Left cardiac atrium (tissue), 4 donors: ENCODE results near the gene RYR3. TPM values are rescaled to one million over a fixed set of nuclear protein-coding genes. Genes with fewer than 3 reads are reported as not detected.
A peak's percentile ranks its signal among the peaks of the same experiment; 100 is the strongest.

ENCODE experiments used
- ATAC-seq, 2 donors: fragments of 200-7000 bp; cut with Tn5 transposase; one replicate each; pipeline ENCODE4 v1.9.1; 2020; ENCODE audit warnings: mild to moderate bottlenecking in 2 of 2, moderate library complexity in 2 of 2
- DNase-seq: peaks from one replicate; pipeline ENCODE4 v3.0.0-alpha.2; 2020
- intact Hi-C, 2 donors: fragments of 100-400 bp; cut with DNase I; formaldehyde crosslinking; loops; one replicate each; pipeline versions ENCODE4 v1.14.1 to v1.15.1; 2022 to 2023
- long read RNA-seq: library from polyadenylated mRNA; unstranded; transcript quantifications from one replicate; pipeline ENCODE4 v2.0.0, GENCODE V29; 2021
- total RNA-seq, 2 donors: library from RNA; stranded (reverse); fragmentation: NEBNext Ultra II Directional; extraction: Animal tissue kit (Norgen Biotek cat#: 25700); gene quantifications; one replicate each; pipeline ENCODE4 v1.2.1, GENCODE V29; 2021
- donor health status: DM: no; HTN: yes; CAD: no.
- donor health status: DM: no; HTN: yes; CAD: no; lungs with severe emphysema.
- donor health status: DM: yes; HTN: yes; CAD: no.
- donor health status: Dilated cardiomyopathy.

Gene RYR3
- under 1 TPM; 0.15 to 0.21 TPM for total RNA-seq
- long read RNA-seq, result 0 reads

- DNase-seq (no peak), ATAC-seq (peak; percentile 77 to 81)
- intact Hi-C loops, result no loop called here
Observed at GRCh38 chr15:33310481-33311311, at the start of gene RYR3. TSS of gene RYR3 (plus strand) at chr15:33310967. CDS start at chr15:33311046, 79 bp downstream.

DNA sequence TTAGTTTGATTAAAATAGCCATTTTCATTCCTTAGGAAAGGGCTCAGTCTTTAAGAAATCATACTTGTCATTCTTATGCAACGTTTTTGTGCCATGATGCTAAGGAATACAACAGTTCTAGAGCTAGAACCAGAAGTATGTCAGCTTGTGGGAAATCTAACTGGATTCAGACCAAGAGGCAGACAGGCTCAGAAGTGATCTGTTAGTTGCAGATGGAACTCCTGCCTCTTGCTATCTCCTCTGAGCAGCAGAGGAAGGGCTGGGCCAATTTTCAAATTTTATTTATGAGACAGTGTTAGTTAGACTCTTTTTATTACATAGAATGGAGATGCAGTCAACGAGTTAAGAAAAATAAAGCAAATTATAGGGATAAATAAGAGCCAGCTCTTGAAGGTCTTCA, 48.5 kb upstream of the RYR3 start:
- intact Hi-C loops, result no loop called here
- ATAC-seq, result no peak
- no peak for DNase-seq

- intact Hi-C loops, result no loop called here
- no peak for DNase-seq
- ATAC-seq, result no peak
Observed at GRCh38 chr15:33277689-33278088, 33.1 kb upstream of the RYR3 start.

DNA sequence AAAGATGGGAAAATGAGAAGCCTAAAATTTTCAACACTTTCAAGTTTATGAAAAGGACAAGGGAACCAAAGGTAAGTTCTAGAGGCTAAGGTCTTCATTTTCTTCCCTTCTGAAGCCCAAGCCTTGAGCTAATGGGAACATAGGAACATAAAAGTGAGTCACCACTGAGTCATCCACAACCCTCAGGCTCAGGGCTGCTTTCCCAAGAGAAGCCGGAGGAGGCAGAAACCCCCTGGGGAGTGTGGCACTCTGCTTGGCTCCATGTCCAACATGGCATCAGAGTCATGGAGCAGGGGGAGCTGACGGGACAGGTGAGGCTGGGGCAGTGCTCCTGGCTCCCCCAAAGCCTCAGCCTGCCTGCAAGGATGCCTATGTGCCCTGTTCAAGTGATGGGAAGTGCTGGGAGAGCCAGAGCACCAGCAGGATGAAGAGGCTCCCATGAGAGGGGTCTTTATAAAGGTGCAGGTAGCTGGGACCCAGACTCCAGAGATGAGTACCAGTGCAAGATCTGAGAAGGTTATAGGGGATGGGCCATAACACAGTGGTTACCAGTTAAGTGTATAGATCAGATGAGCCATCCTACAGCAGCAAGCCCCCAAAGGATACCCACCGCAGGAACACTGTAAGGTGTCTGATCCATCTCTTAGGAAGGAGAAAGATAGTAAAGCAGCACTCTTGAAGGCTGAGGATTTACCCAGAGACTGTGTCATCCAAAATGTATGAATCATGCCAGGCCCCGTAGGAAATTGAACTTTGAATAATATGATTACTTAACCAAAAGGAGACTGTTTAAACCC, 31.8 kb upstream of the RYR3 start:
- intact Hi-C loops, result no loop called here
- no peak for DNase-seq
- peak in 1 of 2 donors; percentile 77 for ATAC-seq

DNA sequence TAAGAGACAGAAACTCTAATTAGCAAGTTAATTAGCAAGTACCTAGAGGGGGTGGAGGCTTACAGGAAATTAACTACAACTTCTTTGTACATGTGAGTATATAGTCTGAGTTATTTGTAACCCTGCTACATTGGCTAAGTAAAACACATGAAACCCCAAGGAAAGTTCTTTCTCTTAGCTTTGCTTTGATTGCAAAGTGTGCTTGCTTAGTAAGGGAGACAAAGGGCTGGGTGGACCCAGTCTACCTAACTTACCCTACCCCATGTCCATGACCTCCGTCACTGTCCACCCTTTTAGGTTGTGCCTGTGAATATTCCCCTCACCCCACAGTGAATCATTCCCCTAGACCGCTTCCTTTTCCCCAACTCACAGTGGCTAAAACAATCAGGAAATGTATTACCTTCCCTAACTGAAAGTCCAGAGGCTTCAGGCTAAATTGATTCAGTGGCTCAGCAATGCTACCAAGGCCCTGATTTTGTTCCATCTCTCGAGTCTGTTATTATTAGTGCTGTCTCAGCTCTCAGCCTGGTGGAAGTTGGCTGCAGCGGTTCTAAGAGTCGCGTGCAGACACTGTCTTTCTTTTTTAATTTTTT, 31.1 kb upstream of the RYR3 start:
- ATAC-seq (no peak), DNase-seq (no peak)
- intact Hi-C loops, result no loop called here

DNA sequence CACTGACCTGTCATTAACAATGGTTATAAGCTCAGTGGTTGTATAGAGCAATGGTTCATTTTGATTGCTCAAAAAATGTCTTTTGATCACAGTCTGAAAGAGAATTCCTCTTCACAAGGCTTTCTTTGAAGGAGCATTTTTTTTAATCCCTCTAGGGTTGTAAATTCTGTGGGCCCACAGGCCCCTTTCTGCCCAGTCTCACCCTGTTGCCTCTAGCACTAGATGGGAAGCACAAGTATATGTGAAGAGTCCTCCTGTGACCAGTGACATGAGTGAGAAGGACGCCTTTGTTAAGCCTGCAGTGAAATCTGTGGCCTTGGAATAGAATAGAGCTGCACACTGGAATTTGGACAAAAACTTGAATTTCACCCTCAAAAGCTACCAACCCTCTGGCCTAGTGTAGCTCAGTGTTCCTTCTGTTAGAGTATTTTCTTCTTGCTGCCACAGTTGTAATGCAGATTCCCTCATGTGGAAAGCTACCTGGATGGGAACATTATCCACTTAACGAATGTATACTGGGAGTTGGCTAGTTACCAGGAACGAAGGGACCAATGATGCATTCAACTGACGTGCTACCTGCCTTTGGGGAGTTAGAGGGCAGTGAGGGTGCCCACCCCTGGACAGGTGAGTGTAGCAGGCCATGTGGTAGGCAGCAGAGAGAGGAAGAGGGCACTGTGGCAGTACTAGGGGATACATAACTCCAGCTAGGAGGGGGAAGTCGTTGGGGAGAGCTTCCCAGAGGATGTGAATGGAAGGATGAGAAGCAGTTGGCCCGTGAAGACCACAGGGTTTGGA, 28.3 kb upstream of the RYR3 start:
- no peak for ATAC-seq
- no peak for DNase-seq
- intact Hi-C loops, result no loop called here

DNA sequence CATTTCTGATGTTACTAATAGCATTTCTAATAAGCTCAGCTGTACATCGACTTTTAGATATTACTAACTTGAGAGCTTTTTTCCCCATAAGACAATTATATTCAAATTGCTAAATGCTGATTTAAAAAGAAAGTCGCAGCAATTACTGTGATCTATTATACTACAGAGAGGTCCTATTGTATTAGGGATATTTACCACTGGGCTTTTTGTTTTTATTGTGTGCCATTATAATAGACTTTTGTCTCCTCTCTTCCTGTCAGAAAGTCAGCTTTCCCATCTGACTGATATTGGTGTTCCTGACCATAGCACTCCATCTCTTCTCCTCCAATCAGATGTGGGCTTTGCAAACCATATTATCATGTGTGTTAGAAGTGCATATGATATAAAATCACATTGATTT, 27.2 kb upstream of the RYR3 start:
- intact Hi-C loops, result no loop called here
- DNase-seq (no peak), ATAC-seq (no peak)

GRCh38 chr15:33284336-33284735, 26.4 kb upstream of the RYR3 start:
- intact Hi-C loops, result no loop called here
- ATAC-seq (no peak), DNase-seq (no peak)

DNA sequence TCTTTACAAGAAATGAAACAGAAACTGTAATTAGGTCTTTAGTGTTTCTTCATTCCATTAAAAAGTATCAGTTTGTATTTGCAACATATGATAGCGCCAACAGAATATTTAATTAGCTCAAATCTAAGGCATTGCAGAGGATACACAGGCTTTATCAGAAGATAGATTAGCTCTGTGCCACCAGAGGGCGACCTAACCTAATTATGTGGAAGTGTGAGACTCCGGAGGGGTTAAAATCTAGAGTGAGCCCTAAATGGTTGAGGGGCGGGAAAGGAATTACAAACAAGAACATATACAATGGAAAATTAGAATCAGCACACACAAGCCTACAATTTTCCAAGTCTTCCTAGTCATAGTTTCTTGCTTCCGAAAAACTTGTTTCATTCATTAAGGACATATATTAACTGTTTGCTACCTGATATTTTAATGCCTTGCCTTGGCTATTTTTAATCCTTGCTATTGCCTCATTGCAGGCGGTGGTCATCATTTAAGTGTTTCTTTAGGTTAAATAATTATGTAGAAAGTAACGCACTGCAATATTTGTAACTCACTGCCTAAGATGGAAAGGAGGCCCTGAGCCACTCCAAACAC, 18.0 kb upstream of the RYR3 start:
- intact Hi-C loops, result loop anchor here (2.0 to 10.0 kb wide), 2 partner anchors 408 to 412 kb away; no protein-coding TSS in a partner anchor

GRCh38 chr15:33293713-33294334, 16.9 kb upstream of the RYR3 start:
- ATAC-seq, result peak in 1 of 2 donors; percentile 74

More for the DNA sequence above, 18.0 kb upstream of the RYR3 start:
- ATAC-seq (peak; percentile 53 to 78), DNase-seq (peak; percentile 53)

DNA sequence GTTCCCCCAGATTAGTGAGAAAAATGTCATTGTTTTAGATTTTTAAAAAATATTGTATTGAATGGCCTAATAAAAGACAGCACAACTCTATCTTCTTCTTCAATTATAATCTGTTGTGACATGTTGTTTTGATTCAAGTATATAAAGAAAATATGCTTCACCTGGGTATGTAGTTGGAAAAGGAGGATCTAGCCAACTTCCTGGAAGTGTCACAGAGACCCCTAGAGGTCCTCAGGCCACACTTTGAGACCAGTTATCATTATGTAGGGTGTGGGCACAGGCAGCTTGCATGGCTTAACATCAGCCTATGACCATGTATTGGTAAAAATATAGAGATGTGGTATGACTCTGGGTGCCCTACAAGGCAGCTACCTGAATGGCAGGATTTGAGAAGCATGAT, 14.7 kb upstream of the RYR3 start:
- DNase-seq (no peak), ATAC-seq (no peak)
- intact Hi-C loops, result loop anchor here in 1 of 2 donors (10.0 kb wide), 1 partner anchor 409 kb away; no protein-coding TSS in a partner anchor

More at GRCh38 chr15:33293713-33294334, 16.9 kb upstream of the RYR3 start:
- intact Hi-C loops, result loop anchor here (2.0 to 10.0 kb wide), 2 partner anchors 407 to 411 kb away; no protein-coding TSS in a partner anchor
- no peak for DNase-seq

DNA sequence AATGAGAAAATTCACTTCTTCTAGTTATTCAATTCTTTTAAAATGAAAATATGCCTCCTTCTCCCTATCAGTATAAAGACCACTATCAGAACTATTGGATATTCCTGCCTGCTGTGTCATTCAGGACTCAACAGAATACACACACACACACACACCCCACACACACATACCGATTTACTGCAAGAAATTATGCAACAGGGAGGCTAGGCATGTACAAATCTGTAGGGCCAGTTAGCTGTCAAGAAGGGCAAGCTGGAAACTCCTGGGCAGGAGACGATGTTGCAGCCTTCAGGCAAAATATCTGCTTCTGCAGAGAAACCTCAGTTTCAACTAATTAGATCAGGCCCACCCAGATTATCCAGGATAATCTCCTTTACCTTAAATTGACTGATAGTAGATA, 13.9 kb upstream of the RYR3 start:
- DNase-seq, result no peak
- ATAC-seq, result no peak
- intact Hi-C loops, result loop anchor here in 1 of 2 donors (10.0 kb wide), 1 partner anchor 408 kb away; no protein-coding TSS in a partner anchor

GRCh38 chr15:33298631-33299030, 12.1 kb upstream of the RYR3 start:
- intact Hi-C loops, result loop anchor here in 1 of 2 donors (10.0 kb wide), 1 partner anchor 406 kb away; no protein-coding TSS in a partner anchor
- no peak for ATAC-seq

DNA sequence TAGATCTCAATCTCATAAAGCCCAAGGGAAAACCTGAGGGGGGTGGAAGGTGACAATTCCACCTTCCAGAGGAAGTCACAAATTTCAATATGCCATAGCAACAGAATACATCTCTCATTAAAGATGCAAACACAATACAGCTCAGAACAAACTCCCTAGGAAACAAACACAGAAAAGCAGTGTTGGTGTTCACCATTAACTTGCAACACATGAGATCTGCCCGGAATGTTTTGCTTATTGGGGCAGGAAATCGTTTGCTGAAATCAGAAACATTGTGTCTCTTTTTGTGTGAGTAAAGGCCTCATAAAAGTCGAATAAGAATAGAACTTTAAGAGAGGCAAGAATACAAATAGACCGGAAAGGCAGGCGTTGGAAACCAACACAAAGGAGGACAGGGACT, 5.8 kb upstream of the RYR3 start:
- ATAC-seq (no peak), DNase-seq (no peak)
- intact Hi-C loops, result no loop called here

More at GRCh38 chr15:33298631-33299030, 12.1 kb upstream of the RYR3 start:
- no peak for DNase-seq

GRCh38 chr15:33309602-33310276, 1.0 kb upstream of the RYR3 start:
- intact Hi-C loops, result no loop called here
- DNase-seq (no peak), ATAC-seq (peak; percentile 47 to 51)

DNA sequence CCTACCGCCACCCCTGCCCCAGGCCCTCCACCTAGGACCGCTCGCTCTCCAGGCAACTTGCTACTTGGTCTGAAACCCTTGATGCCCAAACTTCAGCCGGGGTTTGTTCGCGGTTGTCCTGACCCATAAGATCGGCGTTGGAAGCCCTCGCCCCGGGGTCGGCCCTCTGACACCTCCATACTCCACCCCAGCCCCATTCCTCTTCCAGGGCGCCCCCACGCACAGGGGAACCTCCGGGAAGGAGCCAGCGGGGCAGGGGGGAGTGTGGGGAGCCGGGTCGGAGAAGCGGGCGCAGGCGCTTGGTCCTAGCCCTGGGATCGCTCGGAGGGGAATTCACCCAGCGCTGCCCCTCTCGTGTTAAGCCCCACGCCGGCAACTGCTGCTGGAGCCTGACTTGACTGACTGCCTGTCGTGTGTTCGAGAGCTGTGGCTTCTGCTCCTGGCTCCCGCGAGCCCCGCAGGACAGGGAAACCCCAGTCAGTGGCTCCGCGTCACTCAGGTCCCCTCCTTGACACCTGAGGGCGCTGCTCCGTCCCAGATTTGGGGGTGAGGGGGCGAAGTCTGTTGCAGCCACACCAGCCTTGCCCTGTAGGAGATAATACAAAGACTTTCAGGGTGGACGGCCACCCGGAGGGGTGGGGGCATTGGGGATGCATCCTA, 675 bp downstream of the RYR3 start:
- ATAC-seq (peak in 1 of 2 donors; percentile 16), DNase-seq (no peak)
- intact Hi-C loops, result no loop called here

DNA sequence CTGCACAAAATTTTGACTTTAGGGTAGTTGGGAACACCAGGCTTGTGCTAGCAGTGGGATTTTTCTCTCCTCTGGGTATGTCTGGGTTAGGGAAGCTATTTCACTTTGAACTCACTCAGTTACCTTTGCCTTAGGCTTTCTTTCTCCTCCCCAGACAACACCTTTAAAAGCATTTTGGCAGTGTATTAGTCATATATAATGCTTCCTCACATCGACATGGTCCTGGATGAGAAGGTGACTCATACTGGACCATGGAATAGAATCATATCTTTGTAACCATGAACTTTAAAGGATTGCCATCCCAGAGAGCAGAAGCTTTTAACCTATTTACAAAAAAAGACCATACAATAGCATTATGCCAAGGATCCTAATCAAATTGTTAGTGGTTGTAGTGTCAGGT, 2.7 kb downstream of the RYR3 start:
- intact Hi-C loops, result no loop called here
- DNase-seq (no peak), ATAC-seq (no peak)
